Lower lobe of right lung (tissue), 2 donors: Measurements from ENCODE around the gene CLSTN2. TPM values are rescaled to one million over a fixed set of nuclear protein-coding genes. Genes with fewer than 3 reads are reported as not detected.

Experiments used
- ATAC-seq, 2 donors: fragments of 200-7000 bp; cut with Tn5 transposase; one replicate each; pipeline ENCODE4 v1.9.1; 2020 to 2022; ENCODE audit warnings: mild to moderate bottlenecking in 2 of 2, moderate library complexity in 2 of 2
- DNase-seq: peaks from one replicate; pipeline ENCODE4 v3.0.0-alpha.2; 2020
- H3K27ac ChIP-seq: fragments of 200-600 bp; one replicate; pipeline ENCODE4 v1.8.0; 2022
- H3K27me3 ChIP-seq: fragments of 200-600 bp; one replicate; pipeline ENCODE4 v1.8.0; 2022; ENCODE audit warnings: low read depth
- H3K36me3 ChIP-seq: fragments of 200-600 bp; one replicate; pipeline ENCODE4 v1.8.0; 2022; ENCODE audit warnings: mild to moderate bottlenecking
- H3K4me1 ChIP-seq: fragments of 200-600 bp; one replicate; pipeline ENCODE4 v1.8.0; 2022
- H3K4me3 ChIP-seq: fragments of 200-600 bp; one replicate; pipeline ENCODE4 v1.8.0; 2022; ENCODE audit warnings: mild to moderate bottlenecking
- H3K9me3 ChIP-seq: fragments of 200-600 bp; one replicate; pipeline ENCODE4 v1.8.0; 2022
- intact Hi-C: fragments of 100-400 bp; cut with DNase I; formaldehyde crosslinking; loops from one replicate; pipeline ENCODE4 v1.11.0; 2022
- total RNA-seq: library from RNA; stranded (reverse); fragmentation: NEBNext Ultra II Directional; extraction: Animal tissue kit (Norgen Biotek cat#: 25700); gene quantifications from one replicate; pipeline ENCODE4 v1.2.1, GENCODE V29; 2021
- TF ChIP-seq, protein P1 (sequence below): fragments of 200-600 bp; IDR thresholded peaks from one replicate; pipeline ENCODE4 v1.8.0; 2022; ENCODE audit warnings: antibody characterized with exemption, mild to moderate bottlenecking
- donor health status: DM: no; HTN: yes; CAD: no; lungs with severe emphysema.

CLSTN2 gene
- total RNA-seq, 1 donor from 2014 or later: 4.5 TPM

DNA sequence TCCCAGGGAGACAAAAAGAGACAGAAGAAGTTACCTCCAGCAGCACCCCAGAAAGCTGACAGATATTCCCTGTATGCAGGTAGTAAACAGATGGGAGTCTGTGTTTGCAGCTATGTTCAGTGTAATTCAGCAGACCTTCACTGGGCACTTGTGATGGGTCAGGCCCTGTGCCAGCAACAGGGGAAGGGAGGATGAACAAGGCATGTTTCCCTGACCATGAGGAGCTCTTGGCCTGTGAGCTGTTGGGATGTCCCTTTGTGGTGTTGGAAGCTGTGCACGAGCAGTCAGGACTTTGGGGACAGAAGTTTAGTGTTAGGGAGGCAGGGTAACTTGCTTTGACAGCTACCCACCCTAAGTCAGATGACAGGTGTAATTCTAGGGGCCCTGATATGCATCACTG lies 636.9 kb downstream of the CLSTN2 start:
- Histone ChIP-seq H3K9me3 (no peaks in the 10 kb centered on the region), H3K4me3 (no peak overlapping the region), H3K27me3 (no peaks in the 10 kb centered on the region), H3K27ac (no peak overlapping the region), H3K36me3 (no peaks in the 10 kb centered on the region), H3K4me1 (no peaks in the 10 kb centered on the region)
- DNase-seq (no peak), ATAC-seq (no peak)
- TF ChIP-seq, protein P1, sequence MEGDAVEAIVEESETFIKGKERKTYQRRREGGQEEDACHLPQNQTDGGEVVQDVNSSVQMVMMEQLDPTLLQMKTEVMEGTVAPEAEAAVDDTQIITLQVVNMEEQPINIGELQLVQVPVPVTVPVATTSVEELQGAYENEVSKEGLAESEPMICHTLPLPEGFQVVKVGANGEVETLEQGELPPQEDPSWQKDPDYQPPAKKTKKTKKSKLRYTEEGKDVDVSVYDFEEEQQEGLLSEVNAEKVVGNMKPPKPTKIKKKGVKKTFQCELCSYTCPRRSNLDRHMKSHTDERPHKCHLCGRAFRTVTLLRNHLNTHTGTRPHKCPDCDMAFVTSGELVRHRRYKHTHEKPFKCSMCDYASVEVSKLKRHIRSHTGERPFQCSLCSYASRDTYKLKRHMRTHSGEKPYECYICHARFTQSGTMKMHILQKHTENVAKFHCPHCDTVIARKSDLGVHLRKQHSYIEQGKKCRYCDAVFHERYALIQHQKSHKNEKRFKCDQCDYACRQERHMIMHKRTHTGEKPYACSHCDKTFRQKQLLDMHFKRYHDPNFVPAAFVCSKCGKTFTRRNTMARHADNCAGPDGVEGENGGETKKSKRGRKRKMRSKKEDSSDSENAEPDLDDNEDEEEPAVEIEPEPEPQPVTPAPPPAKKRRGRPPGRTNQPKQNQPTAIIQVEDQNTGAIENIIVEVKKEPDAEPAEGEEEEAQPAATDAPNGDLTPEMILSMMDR: no peak
- intact Hi-C loops: no loop called here

DNA sequence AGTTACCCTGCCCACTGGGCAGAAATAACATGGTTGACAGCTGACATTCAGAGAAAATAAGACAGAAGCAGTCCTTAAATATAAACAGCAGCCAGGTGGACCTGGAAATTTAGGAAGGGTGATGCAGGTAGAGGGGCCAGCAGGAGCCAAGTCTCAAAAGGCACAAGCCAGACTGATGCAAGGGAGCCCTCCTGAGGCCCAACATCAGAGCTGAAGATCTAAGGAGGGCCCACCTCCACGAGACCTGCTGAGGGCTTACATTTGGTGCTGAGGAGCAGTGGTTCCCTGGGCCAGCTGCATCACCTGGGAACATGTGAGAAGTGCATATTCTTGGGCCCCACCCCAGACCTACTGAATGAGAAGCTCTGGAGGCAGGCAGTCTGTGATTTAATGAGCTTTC lies 637.3 kb downstream of the CLSTN2 start:
- H3K4me1 ChIP-seq: no peaks in the 10 kb centered on the region
- intact Hi-C loops: no loop called here
- H3K27ac ChIP-seq: no peak overlapping the region
- ATAC-seq (no peak), DNase-seq (no peak)
- H3K36me3 ChIP-seq: no peaks in the 10 kb centered on the region
- H3K4me3 ChIP-seq: no peak overlapping the region
- TF ChIP-seq, protein P1: no peak
- H3K9me3 ChIP-seq: no peaks in the 10 kb centered on the region
- no peaks in the 10 kb centered on the region for H3K27me3 ChIP-seq

DNA sequence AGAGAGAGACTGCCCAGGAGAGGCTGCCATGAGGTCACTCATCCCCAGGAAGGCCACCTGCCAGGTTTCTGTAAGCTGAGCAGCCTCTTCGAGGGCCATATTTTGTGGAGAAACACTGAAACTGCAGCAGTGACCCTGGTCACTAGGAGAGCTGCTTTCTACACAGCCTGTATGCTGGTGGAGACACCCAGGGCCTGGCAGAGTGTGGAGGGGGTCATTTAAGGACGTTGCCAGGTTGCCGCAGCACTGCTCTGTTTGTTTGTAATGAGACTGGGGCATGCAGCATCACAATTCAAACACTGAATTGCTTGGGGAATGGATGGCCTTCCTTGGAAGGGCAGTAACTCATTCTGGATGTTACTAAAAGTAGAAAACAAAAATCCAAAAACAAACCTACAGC lies 638.0 kb downstream of the CLSTN2 start:
- H3K4me3 ChIP-seq: no peak overlapping the region
- no peak for ATAC-seq
- no peaks in the 10 kb centered on the region for H3K4me1 ChIP-seq
- no peak for DNase-seq
- H3K36me3 ChIP-seq: no peaks in the 10 kb centered on the region
- no peak overlapping the region for H3K27ac ChIP-seq
- no peaks in the 10 kb centered on the region for H3K9me3 ChIP-seq
- TF ChIP-seq, protein P1: no peak
- H3K27me3 ChIP-seq: no peaks in the 10 kb centered on the region
- intact Hi-C loops: no loop called here

GRCh38 chr3:140574375-140574774 lies 639.4 kb downstream of the CLSTN2 start:
- no peak overlapping the region for H3K27ac ChIP-seq
- H3K4me3 ChIP-seq: no peak overlapping the region
- no peaks in the 10 kb centered on the region for H3K36me3 ChIP-seq
- ATAC-seq: no peak
- no peaks in the 10 kb centered on the region for H3K27me3 ChIP-seq
- H3K9me3 ChIP-seq: no peaks in the 10 kb centered on the region
- TF ChIP-seq, protein P1: no peak
- H3K4me1 ChIP-seq: no peaks in the 10 kb centered on the region
- intact Hi-C loops: no loop called here
- DNase-seq: no peak

DNA sequence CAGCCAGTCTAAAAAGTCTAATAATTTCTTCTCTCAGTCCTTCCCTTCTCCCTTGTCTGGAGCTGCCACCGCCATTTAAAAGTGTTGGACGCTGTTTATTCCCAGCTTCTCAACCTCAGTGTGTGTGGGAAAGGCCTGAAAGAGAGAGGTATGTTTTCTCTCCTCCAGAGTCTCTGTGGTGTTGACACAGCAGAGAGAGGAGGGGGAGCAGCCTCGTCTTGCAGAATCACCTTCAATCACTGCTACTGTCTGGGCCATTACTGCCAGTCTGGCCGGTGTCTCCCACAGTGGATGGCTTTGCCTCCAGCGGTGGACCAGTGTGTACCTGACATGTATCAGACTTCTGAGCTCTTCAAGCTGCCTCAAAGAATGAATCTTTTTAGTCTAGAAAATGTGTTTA lies 641.5 kb downstream of the CLSTN2 start:
- no peaks in the 10 kb centered on the region for H3K9me3 ChIP-seq
- TF ChIP-seq, protein P1: no peak
- no peak overlapping the region for H3K4me3 ChIP-seq
- intact Hi-C loops: no loop called here
- ATAC-seq (no peak), DNase-seq (no peak)
- no peaks in the 10 kb centered on the region for H3K4me1 ChIP-seq
- H3K27me3 ChIP-seq: no peaks in the 10 kb centered on the region
- H3K36me3 ChIP-seq: no peaks in the 10 kb centered on the region
- H3K27ac ChIP-seq: no peak overlapping the region

- no peaks in the 10 kb centered on the region for H3K9me3 ChIP-seq
Observed at GRCh38 chr3:140577911-140578310, 642.9 kb downstream of the CLSTN2 start.

More at GRCh38 chr3:140577911-140578310, 642.9 kb downstream of the CLSTN2 start:
- intact Hi-C loops: no loop called here
- Histone ChIP-seq H3K27me3 (no peaks in the 10 kb centered on the region), H3K4me3 (no peak overlapping the region), H3K27ac (no peak overlapping the region), H3K36me3 (no peaks in the 10 kb centered on the region), H3K4me1 (no peaks in the 10 kb centered on the region)
- no peak for ATAC-seq
- no peak for DNase-seq
- TF ChIP-seq, protein P1: no peak
